Esophagus squamous epithelium (tissue), 5 donors: ENCODE measurements around the gene TFF2. TPM values are rescaled to one million over a fixed set of nuclear protein-coding genes. Genes with fewer than 3 reads are reported as not detected.

Experiments
- DNase-seq: peaks from one replicate; lab custom pipeline; 2025; lab: John Stamatoyannopoulos, UW
- H3K27ac ChIP-seq, 4 donors: fragments of 200-600 bp; sonication (generic); one replicate each; pipeline ENCODE4 v1.5.1; 2016 to 2019; ENCODE audit warnings: mild to moderate bottlenecking in 1 of 4
- H3K27me3 ChIP-seq, 4 donors: fragments of 200-600 bp; sonication (generic); 1 replicate in 3 of 4; 2 replicates in 1 of 4; pipeline versions ENCODE4 v1.5.1 to v1.6.0; 2017 to 2021; ENCODE audit warnings: antibody characterized with exemption in 1 of 4
- H3K36me3 ChIP-seq, 3 donors: fragments of 200-600 bp; sonication (generic); one replicate each; pipeline ENCODE4 v1.5.1; 2016 to 2019
- H3K4me1 ChIP-seq, 3 donors: fragments of 200-600 bp; sonication (generic); one replicate each; pipeline ENCODE4 v1.5.1; 2017 to 2019
- H3K4me3 ChIP-seq, 4 donors: fragments of 200-600 bp; sonication (generic); 1 replicate in 3 of 4; 2 replicates in 1 of 4; pipeline ENCODE4 v1.5.1; 2016 to 2019; ENCODE audit warnings: mild to moderate bottlenecking in 2 of 4, moderate library complexity in 1 of 4
- H3K9me3 ChIP-seq, 3 donors: fragments of 200-600 bp; sonication (generic); one replicate each; pipeline ENCODE4 v1.5.1; 2016 to 2019
- CTCF ChIP-seq, 6 experiments: fragments of 450-650 bp in 4 of 6; fragments of 200-600 bp in 2 of 6; sonication (generic) in 2 of 6; IDR thresholded peaks; one replicate each; pipeline ENCODE4 v1.5.1; 2016 to 2019; ENCODE audit warnings: antibody characterized with exemption in 6 of 6, mild to moderate bottlenecking in 4 of 6, moderate library complexity in 4 of 6
- POLR2A ChIP-seq, 4 donors: fragments of 450-650 bp; IDR thresholded peaks; one replicate each; pipeline ENCODE4 v1.6.1; 2017; ENCODE audit warnings: antibody characterized with exemption in 4 of 4, mild to moderate bottlenecking in 4 of 4, moderate library complexity in 3 of 4
- WGBS, 2 donors: methylation state at CpG; one replicate each; pipeline ENCODE4 v1.1.5; 2018; 5-methylcytosine and 5-hydroxymethylcytosine counted together
- intact Hi-C: fragments of 100-400 bp; cut with DNase I; formaldehyde crosslinking; loops from one replicate; pipeline ENCODE4 v1.15.0; 2022
- total RNA-seq, 4 donors: library from RNA; depleted of rRNA; stranded (reverse); fragments of >200 nt; gene quantifications; one replicate each; pipeline ENCODE4 v1.1.0, GENCODE V29; 2016
- donor health status: DM: yes; HTN: yes; CAD: no.

Gene TFF2
- total RNA-seq, 4 donors from 2014 or later: 1.7 TPM; not detected in 3

- Histone ChIP-seq H3K27ac (peak overlapping the region in 2 of 4 donors; percentile 10 to 69), H3K27me3 (peaks cover 0 to 39% (median 0%) of the 10 kb centered on the region in 4 donors), H3K9me3 (no peaks in the 10 kb centered on the region), H3K4me1 (peaks cover 6 to 30% (median 9%) of the 10 kb centered on the region in 3 donors), H3K4me3 (peak overlapping the region in 1 of 4 donors; percentile 19), H3K36me3 (no peaks in the 10 kb centered on the region)
- WGBS, 2 donors: 5 to 16% methylated on average over 7 to 16 of the region's 23 CpGs
- peak; percentile 14 for DNase-seq
- TF ChIP-seq POLR2A (IDR thresholded peaks at IDR 0.05) (no peak), CTCF (IDR thresholded peaks at IDR 0.05) (peak; percentile 55 to 85 (median 70))
- intact Hi-C loops: loop anchor here (10.0 kb wide), 1 partner anchor 197 kb away; no protein-coding TSS in a partner anchor
These were observed 12.7 kb downstream of the TFF2 start for GRCh38 chr21:42337830-42338728.

GRCh38 chr21:42337276-42337675 is 13.5 kb downstream of the TFF2 start:
- WGBS, 2 donors: 66 to 74% methylated on average over 4 of the region's 4 CpGs
- TF ChIP-seq POLR2A (IDR thresholded peaks at IDR 0.05): no peak
- no peak for TF ChIP-seq CTCF (IDR thresholded peaks at IDR 0.05)
- DNase-seq: no peak
- Histone ChIP-seq H3K27me3 (peaks cover 0 to 48% (median 0%) of the 10 kb centered on the region in 4 donors), H3K36me3 (no peaks in the 10 kb centered on the region), H3K4me1 (peaks cover 6 to 30% (median 9%) of the 10 kb centered on the region in 3 donors), H3K9me3 (no peaks in the 10 kb centered on the region), H3K4me3 (no peak overlapping the region), H3K27ac (no peak overlapping the region)
- intact Hi-C loops: loop anchor here (10.0 kb wide), 1 partner anchor 198 kb away; no protein-coding TSS in a partner anchor

GRCh38 chr21:42336054-42336453 is 14.7 kb downstream of the TFF2 start:
- no peak for TF ChIP-seq POLR2A (IDR thresholded peaks at IDR 0.05)
- no peak for TF ChIP-seq CTCF (IDR thresholded peaks at IDR 0.05)
- 49 to 53% methylated on average over 10 of the region's 10 CpGs for WGBS, 2 donors
- DNase-seq: no peak
- no peak overlapping the region for H3K27ac ChIP-seq
- peaks cover 0 to 60% (median 0%) of the 10 kb centered on the region in 4 donors for H3K27me3 ChIP-seq
- H3K9me3 ChIP-seq: no peaks in the 10 kb centered on the region
- H3K36me3 ChIP-seq: no peaks in the 10 kb centered on the region
- intact Hi-C loops: loop anchor here (10.0 kb wide), 1 partner anchor 199 kb away; no protein-coding TSS in a partner anchor
- H3K4me3 ChIP-seq: no peak overlapping the region
- H3K4me1 ChIP-seq: peaks cover 6 to 30% (median 9%) of the 10 kb centered on the region in 3 donors

GRCh38 chr21:42332557-42333317 is 18.1 kb downstream of the TFF2 start:
- Histone ChIP-seq H3K9me3 (no peaks in the 10 kb centered on the region), H3K4me1 (peaks cover 0 to 5% (median 3%) of the 10 kb centered on the region in 3 donors), H3K36me3 (no peaks in the 10 kb centered on the region), H3K27ac (no peak overlapping the region), H3K4me3 (no peak overlapping the region), H3K27me3 (peaks cover 0 to 60% (median 0%) of the 10 kb centered on the region in 4 donors)
- intact Hi-C loops: loop anchor here (10.0 kb wide), 1 partner anchor 202 kb away; no protein-coding TSS in a partner anchor
- 47 to 61% methylated on average over 3 to 5 of the region's 5 CpGs for WGBS, 2 donors
- TF ChIP-seq POLR2A (IDR thresholded peaks at IDR 0.05): no peak
- DNase-seq: no peak

- no peak overlapping the region for H3K27ac ChIP-seq
- H3K27me3 ChIP-seq: peaks cover 0 to 54% (median 0%) of the 10 kb centered on the region in 4 donors
- no peak for DNase-seq
- TF ChIP-seq CTCF (IDR thresholded peaks at IDR 0.05): no peak
- no peak for TF ChIP-seq POLR2A (IDR thresholded peaks at IDR 0.05)
- H3K9me3 ChIP-seq: no peaks in the 10 kb centered on the region
- H3K4me3 ChIP-seq: no peak overlapping the region
- no peaks in the 10 kb centered on the region for H3K4me1 ChIP-seq
- no peaks in the 10 kb centered on the region for H3K36me3 ChIP-seq
- intact Hi-C loops: loop anchor here (10.0 kb wide), 1 partner anchor 203 kb away; no protein-coding TSS in a partner anchor
These were observed 19.1 kb downstream of the TFF2 start for GRCh38 chr21:42331660-42332059.
